Measurements from ENCODE around the gene ARSH.
"Not testable (repeated sequence)": the region's sequence is repeated elsewhere in the genome, so short reads cannot be mapped to it uniquely, and the experiment has no call there.

Gene ARSH

GRCh38 chrX:3006495-3006894 is at the start of gene ARSH:
Gene ARSH, plus strand, starts transcription at chrX:3006546. Its CDS starts 67 bp downstream, at chrX:3006613.
- no peak for DNase-seq

- DNase-seq, result no peak
Observed at GRCh38 chrX:2958199-2958598, 48.1 kb upstream of the ARSH start.

GRCh38 chrX:2960861-2961515 is 45.4 kb upstream of the ARSH start:
- DNase-seq, result no peak

GRCh38 chrX:2962381-2962780 is 44.0 kb upstream of the ARSH start:
- DNase-seq, result no peak

- DNase-seq, result not testable (repeated sequence)
Observed at GRCh38 chrX:2963449-2963848, 42.9 kb upstream of the ARSH start.

- not testable (repeated sequence) for DNase-seq
Observed at GRCh38 chrX:2963992-2964794, 42.2 kb upstream of the ARSH start.

- DNase-seq, result no peak
Observed at GRCh38 chrX:2965965-2966364, 40.4 kb upstream of the ARSH start.

- DNase-seq, result no peak
Observed at GRCh38 chrX:2967012-2967411, 39.3 kb upstream of the ARSH start.

GRCh38 chrX:2967584-2967983 is 38.8 kb upstream of the ARSH start:
- DNase-seq, result no peak

- no peak for DNase-seq
Observed at GRCh38 chrX:2967998-2968909, 38.1 kb upstream of the ARSH start.

- no peak for DNase-seq
Observed at GRCh38 chrX:2969021-2969420, 37.3 kb upstream of the ARSH start.

- no peak for DNase-seq
Observed at GRCh38 chrX:2972391-2972790, 34.0 kb upstream of the ARSH start.

GRCh38 chrX:2974961-2975360 is 31.4 kb upstream of the ARSH start:
- DNase-seq, result no peak

GRCh38 chrX:2978639-2979038 is 27.7 kb upstream of the ARSH start:
- not testable (repeated sequence) for DNase-seq

- DNase-seq, result no peak
Observed at GRCh38 chrX:2984342-2984741, 22.0 kb upstream of the ARSH start.

- DNase-seq, result no peak
Observed at GRCh38 chrX:2989565-2989964, 16.8 kb upstream of the ARSH start.

GRCh38 chrX:3010532-3010931 is 4.2 kb downstream of the ARSH start:
- DNase-seq, result no peak

GRCh38 chrX:3017492-3017891 is 11.1 kb downstream of the ARSH start:
- DNase-seq, result no peak

GRCh38 chrX:3024176-3024575 is 17.8 kb downstream of the ARSH start:
- no peak for DNase-seq

GRCh38 chrX:3026074-3026815 is 19.9 kb downstream of the ARSH start:
- no peak for DNase-seq

- DNase-seq, result no peak
Observed at GRCh38 chrX:3029129-3029528, 22.8 kb downstream of the ARSH start.

GRCh38 chrX:3037218-3037617 is 30.9 kb downstream of the ARSH start:
- no peak for DNase-seq

- no peak for DNase-seq
Observed at GRCh38 chrX:3044196-3044595, 37.9 kb downstream of the ARSH start.
